Measurements from ENCODE around the gene LYPD8. TPM values are rescaled to one million over a fixed set of nuclear protein-coding genes. Genes with fewer than 3 reads are reported as not detected.

LYPD8 gene
- total and polyA plus RNA-seq, 2 donors (not counting 3 experiments of a cell fraction or from before 2014, with no cell fraction given) = not detected

- H3K27me3 ChIP-seq (ENCODE audit: control insufficient read depth in 2 of 2, insufficient read depth in 2 of 2, low read length in 2 of 2) = no peaks in the 10 kb centered on the region
- no peak overlapping the region for H3K4me3 ChIP-seq (replicated peaks in 1 of 3; ENCODE audit: insufficient read depth in 1 of 3, low read depth in 1 of 3, low read length in 3 of 3)
- no peak overlapping the region for H3K9ac ChIP-seq (replicated peaks; ENCODE audit: extremely low read depth, insufficient read depth, low read length)
- ChIA-PET POLR2A (no interaction called here), CTCF (no interaction called here)
- DNase-seq (ENCODE audit: low read depth, low spot score) = no peak
- H3K9me3 ChIP-seq (replicated peaks; ENCODE audit: control insufficient read depth, insufficient read depth, low read length) = no peaks in the 10 kb centered on the region
- H3K79me2 ChIP-seq (ENCODE audit: control insufficient read depth, insufficient read depth, low read length) = no peaks in the 10 kb centered on the region
- FAIRE-seq = no peak
- BruUV-seq (replicated peaks) = no TSS peak
- no peaks in the 10 kb centered on the region for H4K20me1 ChIP-seq (replicated peaks; ENCODE audit: control insufficient read depth, extremely low read depth, insufficient read depth, low read length)
- no peaks in the 10 kb centered on the region for H3K4me1 ChIP-seq (ENCODE audit: control insufficient read depth, extremely low read depth, insufficient read depth, low read length)
- no peaks in the 10 kb centered on the region for H3K9me1 ChIP-seq (replicated peaks; ENCODE audit: control insufficient read depth, extremely low read depth, insufficient read depth, low read length)
- H3K36me3 ChIP-seq (ENCODE audit: control insufficient read depth in 2 of 2, extremely low read depth in 1 of 2, insufficient read depth in 2 of 2, low read length in 2 of 2) = no peaks in the 10 kb centered on the region
- TF ChIP-seq MAX (IDR thresholded peaks at IDR 0.05; ENCODE audit: insufficient read depth, insufficient read length) (no peak), MYC (IDR thresholded peaks at IDR 0.05; ENCODE audit: low read depth, low read length) (no peak)
- dilution Hi-C loops (cut with MboI; ENCODE audit: extremely low pct_ligation_motif_present, low sequenced_read_pairs) = no loop called here
- H2AFZ ChIP-seq (ENCODE audit: low read depth, low read length) = no peak overlapping the region
- H3K4me2 ChIP-seq (ENCODE audit: insufficient read depth, low read length) = no peak overlapping the region
- intact Hi-C loops (cut with micrococcal nuclease) = no loop called here
- no peak overlapping the region for H3K27ac ChIP-seq (ENCODE audit: insufficient read depth, low read depth, low read length)
Measured at GRCh38 chr1:248750496-248750895, 5.1 kb downstream of the LYPD8 start.

GRCh38 chr1:248748211-248748610, 7.3 kb downstream of the LYPD8 start:
- Histone ChIP-seq H3K4me1 (ENCODE audit: control insufficient read depth, extremely low read depth, insufficient read depth, low read length) (no peaks in the 10 kb centered on the region), H3K27me3 (ENCODE audit: control insufficient read depth in 2 of 2, insufficient read depth in 2 of 2, low read length in 2 of 2) (no peaks in the 10 kb centered on the region), H3K27ac (ENCODE audit: insufficient read depth, low read depth, low read length) (no peak overlapping the region), H3K4me2 (ENCODE audit: insufficient read depth, low read length) (no peak overlapping the region), H3K9ac (replicated peaks; ENCODE audit: extremely low read depth, insufficient read depth, low read length) (no peak overlapping the region), H3K4me3 (replicated peaks in 1 of 3; ENCODE audit: insufficient read depth in 1 of 3, low read depth in 1 of 3, low read length in 3 of 3) (no peak overlapping the region), H3K36me3 (ENCODE audit: control insufficient read depth in 2 of 2, extremely low read depth in 1 of 2, insufficient read depth in 2 of 2, low read length in 2 of 2) (no peaks in the 10 kb centered on the region), H3K9me3 (replicated peaks; ENCODE audit: control insufficient read depth, insufficient read depth, low read length) (no peaks in the 10 kb centered on the region), H4K20me1 (replicated peaks; ENCODE audit: control insufficient read depth, extremely low read depth, insufficient read depth, low read length) (no peaks in the 10 kb centered on the region), H3K79me2 (ENCODE audit: control insufficient read depth, insufficient read depth, low read length) (no peaks in the 10 kb centered on the region), H2AFZ (ENCODE audit: low read depth, low read length) (no peak overlapping the region), H3K9me1 (replicated peaks; ENCODE audit: control insufficient read depth, extremely low read depth, insufficient read depth, low read length) (no peaks in the 10 kb centered on the region)
- ChIA-PET CTCF (no interaction called here), POLR2A (no interaction called here)
- no TSS peak for BruUV-seq (replicated peaks)
- no peak for FAIRE-seq
- TF ChIP-seq EZH2 (IDR thresholded peaks at IDR 0.05; ENCODE audit: borderline replicate concordance, low read depth, low read length, severe bottlenecking) (no peak), FOS (IDR thresholded peaks at IDR 0.05; ENCODE audit: borderline replicate concordance, insufficient read depth, low read length) (no peak), MAX (IDR thresholded peaks at IDR 0.05; ENCODE audit: insufficient read depth, insufficient read length) (no peak), POLR2AphosphoS5 (IDR thresholded peaks at IDR 0.05; ENCODE audit: insufficient read depth, low read depth, low read length) (no peak), GATA2 (IDR thresholded peaks at IDR 0.05; ENCODE audit: insufficient read depth, insufficient read length, low read depth, low read length) (no peak)
- TF ChIP-seq, protein P1, sequence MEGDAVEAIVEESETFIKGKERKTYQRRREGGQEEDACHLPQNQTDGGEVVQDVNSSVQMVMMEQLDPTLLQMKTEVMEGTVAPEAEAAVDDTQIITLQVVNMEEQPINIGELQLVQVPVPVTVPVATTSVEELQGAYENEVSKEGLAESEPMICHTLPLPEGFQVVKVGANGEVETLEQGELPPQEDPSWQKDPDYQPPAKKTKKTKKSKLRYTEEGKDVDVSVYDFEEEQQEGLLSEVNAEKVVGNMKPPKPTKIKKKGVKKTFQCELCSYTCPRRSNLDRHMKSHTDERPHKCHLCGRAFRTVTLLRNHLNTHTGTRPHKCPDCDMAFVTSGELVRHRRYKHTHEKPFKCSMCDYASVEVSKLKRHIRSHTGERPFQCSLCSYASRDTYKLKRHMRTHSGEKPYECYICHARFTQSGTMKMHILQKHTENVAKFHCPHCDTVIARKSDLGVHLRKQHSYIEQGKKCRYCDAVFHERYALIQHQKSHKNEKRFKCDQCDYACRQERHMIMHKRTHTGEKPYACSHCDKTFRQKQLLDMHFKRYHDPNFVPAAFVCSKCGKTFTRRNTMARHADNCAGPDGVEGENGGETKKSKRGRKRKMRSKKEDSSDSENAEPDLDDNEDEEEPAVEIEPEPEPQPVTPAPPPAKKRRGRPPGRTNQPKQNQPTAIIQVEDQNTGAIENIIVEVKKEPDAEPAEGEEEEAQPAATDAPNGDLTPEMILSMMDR (IDR thresholded peaks at IDR 0.05; ENCODE audit: extremely low read depth in 1 of 2, insufficient read depth in 1 of 2, low read depth in 1 of 2, low read length in 2 of 2) = no peak
- intact Hi-C loops (cut with micrococcal nuclease) (no loop called here), dilution Hi-C loops (cut with MboI; ENCODE audit: extremely low pct_ligation_motif_present, low sequenced_read_pairs) (no loop called here)
- DNase-seq (ENCODE audit: low read depth, low spot score) = no peak

All from endothelial cell of umbilical vein (primary cell).